ENCODE measurements around the gene OR10H1. TPM values are rescaled to one million over a fixed set of nuclear protein-coding genes. Genes with fewer than 3 reads are reported as not detected.

The OR10H1 gene
- total RNA-seq, 1 experiment from 2014 or later = 0.17 TPM

DNA sequence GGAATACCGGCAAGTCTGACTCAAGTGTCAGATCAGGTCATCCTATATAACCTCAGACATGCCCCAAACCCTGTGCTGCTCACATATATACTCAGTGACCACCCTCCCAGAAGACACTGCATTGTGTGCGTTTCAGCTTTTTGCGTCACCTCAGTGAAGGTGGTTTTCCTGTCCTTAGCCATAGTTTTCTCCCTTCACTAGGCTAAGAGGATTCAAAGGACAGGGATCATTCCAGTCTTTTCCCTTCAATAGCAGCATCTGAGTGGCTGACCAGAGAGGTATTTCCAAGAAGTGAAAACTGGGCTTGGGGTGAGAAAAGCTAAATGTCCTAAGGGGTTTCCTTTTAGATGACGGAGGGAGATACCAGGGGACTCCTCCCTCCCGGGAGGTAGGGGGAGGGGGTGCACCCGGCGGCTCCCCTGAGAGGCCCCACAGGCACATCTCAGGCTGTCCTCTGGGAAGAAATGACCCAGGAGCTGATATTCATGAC, 12.7 kb upstream of the OR10H1 start:
- H4K20me1 ChIP-seq (ENCODE audit: insufficient read depth) = no peaks in the 10 kb centered on the region
- no peaks in the 10 kb centered on the region for H3K9me3 ChIP-seq (ENCODE audit: control insufficient read depth in 1 of 2, insufficient read depth in 1 of 2, low read depth in 1 of 2, low read length in 2 of 2)
- peak overlapping the region; percentile 77 for H3K4me2 ChIP-seq (ENCODE audit: low read length)
- peak; percentile 26; the same call in 1 of the 2 replicates for TF ChIP-seq FOSL1 (IDR thresholded peaks at IDR 0.05; ENCODE audit: low read depth)
- TF ChIP-seq POLR2AphosphoS5 (IDR thresholded peaks at IDR 0.05; ENCODE audit: low read depth, low read length) = peak; percentile 21; the same call in 1 of the 2 replicates
- TF ChIP-seq CTCF (IDR thresholded peaks at IDR 0.05 in 2 of 3, conservative IDR thresholded peaks at IDR 0.05 in 1 of 3; ENCODE audit: borderline replicate concordance in 1 of 3, insufficient read depth in 1 of 3, low read depth in 2 of 3, low read length in 2 of 3) = no peak
- no peak overlapping the region for H2AFZ ChIP-seq (ENCODE audit: low read depth, low read length, poor library complexity, severe bottlenecking)
- peaks cover 0 to 30% of the 10 kb centered on the region in 2 experiments; a peak in 2 of 4 replicates for H3K36me3 ChIP-seq (ENCODE audit: control insufficient read depth in 1 of 2, insufficient read depth in 2 of 2, low read length in 2 of 2)
- peak overlapping the region; percentile 67 to 69 for H3K4me3 ChIP-seq (replicated peaks in 1 of 2; ENCODE audit: low read depth in 1 of 2, low read length in 2 of 2)
- ChIA-PET RAD21 (ENCODE audit: low non-redundant PET in 1 of 2, low total read pairs in 2 of 2, uncharacterized antibody in 2 of 2, unreplicated experiment in 2 of 2) (no interaction called here), POLR2A (interaction anchor here (0.8 to 5.1 kb wide), 5 partner anchors 7 to 43 kb away, joined by 3 to 60 read pairs (median 4); partner anchors contain the start of gene OR10H1), CTCF (interaction anchor here (1.0 kb wide), 1 partner anchor 17 kb away, joined by 3 read pairs; no protein-coding TSS in a partner anchor)
- ATAC-seq = peak; percentile 41
- H3K27me3 ChIP-seq (ENCODE audit: insufficient read depth, low read length) = no peaks in the 10 kb centered on the region
- H3K9ac ChIP-seq (ENCODE audit: low read length) = peak overlapping the region; percentile 97
- H3K4me1 ChIP-seq (ENCODE audit: control insufficient read depth in 1 of 2, insufficient read depth in 2 of 2, low read length in 2 of 2) = peaks cover 78 to 99% of the 10 kb centered on the region in 2 experiments
- H3K27ac ChIP-seq (ENCODE audit: low read depth, low read length) = peak overlapping the region; percentile 100
- TSS peak; percentile 57 for BruUV-seq (replicated peaks)
- DNase-seq (ENCODE audit: low read depth, low spot score) = no peak
- H3K79me2 ChIP-seq (ENCODE audit: insufficient read depth, low read length) = peaks cover 51% of the 10 kb centered on the region
- intact Hi-C loops (cut with micrococcal nuclease) = no loop called here
- no peaks in the 10 kb centered on the region for H3K9me2 ChIP-seq (ENCODE audit: insufficient read depth)

- Histone ChIP-seq H2AFZ (ENCODE audit: low read depth, low read length, poor library complexity, severe bottlenecking) (no peak overlapping the region), H3K9me2 (ENCODE audit: insufficient read depth) (no peaks in the 10 kb centered on the region), H3K27me3 (ENCODE audit: insufficient read depth, low read length) (no peaks in the 10 kb centered on the region), H4K20me1 (ENCODE audit: insufficient read depth) (no peaks in the 10 kb centered on the region), H3K9me3 (ENCODE audit: control insufficient read depth in 1 of 2, insufficient read depth in 1 of 2, low read depth in 1 of 2, low read length in 2 of 2) (no peaks in the 10 kb centered on the region), H3K36me3 (ENCODE audit: control insufficient read depth in 1 of 2, insufficient read depth in 2 of 2, low read length in 2 of 2) (peaks cover 0 to 6% of the 10 kb centered on the region in 2 experiments; a peak in 2 of 4 replicates), H3K4me3 (replicated peaks in 1 of 2; ENCODE audit: low read depth in 1 of 2, low read length in 2 of 2) (no peak overlapping the region), H3K4me2 (ENCODE audit: low read length) (no peak overlapping the region), H3K27ac (ENCODE audit: low read depth, low read length) (peak overlapping the region; percentile 65; the same call in 1 of the 2 replicates), H3K9ac (ENCODE audit: low read length) (peak overlapping the region; percentile 97; the same call in 1 of the 2 replicates), H3K4me1 (ENCODE audit: control insufficient read depth in 1 of 2, insufficient read depth in 2 of 2, low read length in 2 of 2) (peaks cover 54 to 75% of the 10 kb centered on the region in 2 experiments), H3K79me2 (ENCODE audit: insufficient read depth, low read length) (peaks cover 27% of the 10 kb centered on the region)
- CTCF ChIA-PET = interaction anchor here (0.6 kb wide), 1 partner anchor 734 kb away, joined by 3 read pairs; no protein-coding TSS in a partner anchor
- POLR2A ChIA-PET = interaction anchor here (5.1 kb wide), 1 partner anchor 10 kb away, joined by 60 read pairs; no protein-coding TSS in a partner anchor
- TF ChIP-seq ELF1 (IDR thresholded peaks at IDR 0.05; ENCODE audit: borderline replicate concordance, low read depth) = no peak
- TF ChIP-seq YY1 (IDR thresholded peaks at IDR 0.05; ENCODE audit: extremely low read depth, insufficient replicate concordance, low read depth, low read length) = peak; percentile 54
- intact Hi-C loops (cut with micrococcal nuclease) = no loop called here
- RAD21 ChIA-PET (ENCODE audit: low non-redundant PET in 1 of 2, low total read pairs in 2 of 2, uncharacterized antibody in 2 of 2, unreplicated experiment in 2 of 2) = no interaction called here
- DNase-seq (ENCODE audit: low read depth, low spot score) = no peak
- no peak for ATAC-seq
- no TSS peak for BruUV-seq (replicated peaks)
Measured at GRCh38 chr19:15825753-15826152, 10.3 kb upstream of the OR10H1 start.

Data from HCT116 (cell line).